Pancreas (tissue), 10 donors: ENCODE measurements around the gene AAMP. TPM values are rescaled to one million over a fixed set of nuclear protein-coding genes. Genes with fewer than 3 reads are reported as not detected.

Experiments
- ATAC-seq, 4 donors: fragments of 200-7000 bp; cut with Tn5 transposase; one replicate each; pipeline versions ENCODE4 v1.8.0 to v1.9.1; 2020; ENCODE audit warnings: mild to moderate bottlenecking in 4 of 4, moderate library complexity in 4 of 4
- DNase-seq, 6 donors: peaks; one replicate each; pipeline ENCODE4 v3.0.0-alpha.2; 2020
- FAIRE-seq: peaks from 2 replicates; lab custom pipeline; 2012; peaks lifted over from hg19 to GRCh38; lab: Jason Lieb, UNC
- H3K27ac ChIP-seq, 4 donors: fragments of 200-600 bp; sonication (generic); 1 replicate in 3 of 4; 2 replicates in 1 of 4; pipeline versions ENCODE4 v1.5.0 to v1.8.0; 2020
- H3K27me3 ChIP-seq, 4 donors: fragments of 200-600 bp; one replicate each; pipeline ENCODE4 v1.8.0; 2021
- H3K36me3 ChIP-seq, 3 donors: fragments of 200-600 bp; sonication (generic) in 1 of 3; one replicate each; pipeline versions ENCODE4 v1.5.0 to v1.8.0; 2020 to 2021
- H3K4me1 ChIP-seq, 3 donors: fragments of 200-600 bp; one replicate each; pipeline ENCODE4 v1.8.0; 2021
- H3K4me3 ChIP-seq, 4 donors: fragments of 200-600 bp; sonication (generic) in 2 of 4; one replicate each; pipeline versions ENCODE4 v1.5.0 to v1.8.0; 2020 to 2021
- H3K9me3 ChIP-seq, 4 donors: fragments of 200-600 bp; one replicate each; pipeline ENCODE4 v1.8.0; 2021
- WGBS, 2 donors: extraction: QIAGEN DNeasy Blood & Tissue Kit; methylation state at CpG; one replicate each; pipeline ENCODE4 v1.1.7; 2013; 5-methylcytosine and 5-hydroxymethylcytosine counted together
- intact Hi-C, 3 donors: fragments of 100-400 bp; cut with DNase I; formaldehyde crosslinking; loops; one replicate each; pipeline versions ENCODE4 v1.11.1 to v1.14.2; 2022
- polyA plus RNA-seq, 2 donors: library from polyadenylated mRNA; stranded (reverse); fragments of 200-250 nt; gene quantifications; one replicate each; pipeline ENCODE4 v1.2.3, GENCODE V29; 2013
- total RNA-seq, 6 donors: library from RNA; stranded (reverse); fragmentation: NEBNext Ultra II Directional in 4 of 6; extraction: Animal tissue kit (Norgen Biotek cat#: 25700) in 4 of 6; gene quantifications; one replicate each; pipeline versions ENCODE4 v1.2.1 to v1.2.4, GENCODE V29; 2021 to 2023
- TF ChIP-seq, protein P1 (sequence below), 4 donors: fragments of 200-600 bp; sonication (generic) in 3 of 4; IDR thresholded peaks; one replicate each; pipeline versions ENCODE4 v1.5.0 to v1.8.0; 2021; ENCODE audit warnings: antibody characterized with exemption in 4 of 4
- donor health status: healthy with polysubstance abuse.
- donor health status: DM: no; HTN: no; CAD: no; lungs with moderate emphysema.
- donor health status: DM: no; HTN: no; CAD: no.
- donor health status: control.
- donor health status: control.
- donor health status: Bipolar disorder and iron deficiency.
- donor health status: DM: yes; HTN: yes; CAD: no.
- donor health status: DM: no; HTN: no; CAD: no.
- donor health status: DM: no; HTN: no; CAD: no.
- donor health status: DM: yes; HTN: yes; CAD: no.

Gene AAMP
- total and polyA plus RNA-seq, 8 donors: 34.0 to 85.5 (median 41.4) TPM

DNA sequence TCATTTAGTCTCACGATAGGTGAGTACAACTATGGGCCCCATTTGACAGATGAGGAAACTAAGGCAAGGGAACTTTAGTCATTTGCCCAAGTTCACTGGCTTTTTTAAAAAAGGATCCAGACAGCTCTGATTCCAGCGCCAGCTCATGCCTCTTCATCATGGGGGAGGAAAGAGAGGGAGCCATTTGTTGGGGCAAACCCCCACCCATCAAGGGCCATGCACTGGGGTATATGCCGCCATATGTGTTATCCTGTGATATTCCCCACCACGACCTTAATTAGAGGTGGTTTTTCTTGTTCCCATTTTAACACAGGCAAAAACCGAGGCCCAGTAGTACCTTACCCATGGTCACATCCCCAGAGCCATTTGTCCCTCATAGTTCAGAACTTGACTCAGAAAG is 9.8 kb downstream of the AAMP start:
- Histone ChIP-seq H3K4me3 (no peak overlapping the region), H3K9me3 (no peaks in the 10 kb centered on the region), H3K27me3 (no peaks in the 10 kb centered on the region), H3K27ac (peak overlapping the region in 2 of 4 donors; percentile 22 to 50), H3K36me3 (peaks cover 0 to 10% (median 7%) of the 10 kb centered on the region in 3 donors), H3K4me1 (peaks cover 0 to 10% (median 0%) of the 10 kb centered on the region in 3 donors)
- ATAC-seq: no peak
- intact Hi-C loops: loop anchor here in 1 of 3 donors (5.0 kb wide), 1 partner anchor 78 kb away; no protein-coding TSS in a partner anchor
- no peak for DNase-seq
- TF ChIP-seq, protein P1, sequence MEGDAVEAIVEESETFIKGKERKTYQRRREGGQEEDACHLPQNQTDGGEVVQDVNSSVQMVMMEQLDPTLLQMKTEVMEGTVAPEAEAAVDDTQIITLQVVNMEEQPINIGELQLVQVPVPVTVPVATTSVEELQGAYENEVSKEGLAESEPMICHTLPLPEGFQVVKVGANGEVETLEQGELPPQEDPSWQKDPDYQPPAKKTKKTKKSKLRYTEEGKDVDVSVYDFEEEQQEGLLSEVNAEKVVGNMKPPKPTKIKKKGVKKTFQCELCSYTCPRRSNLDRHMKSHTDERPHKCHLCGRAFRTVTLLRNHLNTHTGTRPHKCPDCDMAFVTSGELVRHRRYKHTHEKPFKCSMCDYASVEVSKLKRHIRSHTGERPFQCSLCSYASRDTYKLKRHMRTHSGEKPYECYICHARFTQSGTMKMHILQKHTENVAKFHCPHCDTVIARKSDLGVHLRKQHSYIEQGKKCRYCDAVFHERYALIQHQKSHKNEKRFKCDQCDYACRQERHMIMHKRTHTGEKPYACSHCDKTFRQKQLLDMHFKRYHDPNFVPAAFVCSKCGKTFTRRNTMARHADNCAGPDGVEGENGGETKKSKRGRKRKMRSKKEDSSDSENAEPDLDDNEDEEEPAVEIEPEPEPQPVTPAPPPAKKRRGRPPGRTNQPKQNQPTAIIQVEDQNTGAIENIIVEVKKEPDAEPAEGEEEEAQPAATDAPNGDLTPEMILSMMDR (IDR thresholded peaks at IDR 0.05): no peak
- FAIRE-seq: no peak
- WGBS, 2 donors: 76 to 87% methylated on average over 5 of the region's 5 CpGs

DNA sequence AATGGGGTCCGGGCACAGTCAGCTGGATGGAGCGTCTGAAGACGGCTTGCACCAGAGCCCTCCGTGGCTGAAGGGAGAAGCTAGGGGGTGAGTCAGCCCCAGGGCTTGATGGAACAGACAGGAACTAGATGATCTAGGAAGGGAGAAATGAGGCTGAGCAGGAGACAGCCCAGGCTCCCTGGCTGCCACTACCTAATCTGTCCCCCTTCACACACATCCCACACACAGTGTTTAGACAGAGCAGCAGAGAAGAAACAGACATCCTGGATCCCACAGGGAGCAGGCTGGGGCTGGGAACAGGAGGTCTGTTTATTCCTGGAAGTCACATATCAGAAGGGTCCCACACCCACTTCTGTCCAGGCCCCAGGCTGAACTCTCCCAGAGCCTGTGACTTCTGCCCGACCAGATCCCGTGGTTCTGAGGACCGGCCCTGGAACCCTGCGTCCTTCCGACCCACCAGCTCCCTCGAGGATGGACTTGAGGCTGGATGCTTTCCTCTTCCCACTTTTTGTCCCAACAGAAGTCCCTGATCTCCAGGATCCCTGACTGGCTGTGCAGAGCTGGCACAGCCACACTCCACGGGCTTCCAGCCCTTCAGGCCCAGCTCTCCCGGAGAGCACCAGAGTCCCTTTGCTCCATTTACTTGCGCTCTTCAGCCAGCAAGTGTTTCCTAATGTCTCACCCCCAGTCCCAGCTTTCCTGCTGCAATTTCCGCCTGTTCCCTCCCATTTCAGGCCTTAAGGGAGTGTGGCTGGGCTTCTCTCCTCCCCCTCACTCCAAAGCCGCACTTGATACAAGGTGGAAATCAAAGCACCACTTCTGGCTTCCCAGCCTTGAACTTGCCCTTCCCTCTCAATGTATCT is 10.6 kb downstream of the AAMP start:
- TF ChIP-seq, protein P1 (IDR thresholded peaks at IDR 0.05): no peak
- H3K4me3 ChIP-seq: no peak overlapping the region
- intact Hi-C loops: no loop called here
- peak in 3 of 6 donors; percentile 24 to 45 (median 27) for DNase-seq
- peak overlapping the region in 2 of 4 donors; percentile 31 to 50 for H3K27ac ChIP-seq
- WGBS, 2 donors: 73 to 74% methylated on average over 15 of the region's 15 CpGs
- FAIRE-seq: no peak
- H3K4me1 ChIP-seq: peaks cover 0 to 8% (median 0%) of the 10 kb centered on the region in 3 donors
- no peaks in the 10 kb centered on the region for H3K9me3 ChIP-seq
- ATAC-seq: peak in 3 of 4 donors; percentile 24 to 34 (median 26)
- H3K27me3 ChIP-seq: no peaks in the 10 kb centered on the region
- peaks cover 0 to 6% (median 4%) of the 10 kb centered on the region in 3 donors for H3K36me3 ChIP-seq

DNA sequence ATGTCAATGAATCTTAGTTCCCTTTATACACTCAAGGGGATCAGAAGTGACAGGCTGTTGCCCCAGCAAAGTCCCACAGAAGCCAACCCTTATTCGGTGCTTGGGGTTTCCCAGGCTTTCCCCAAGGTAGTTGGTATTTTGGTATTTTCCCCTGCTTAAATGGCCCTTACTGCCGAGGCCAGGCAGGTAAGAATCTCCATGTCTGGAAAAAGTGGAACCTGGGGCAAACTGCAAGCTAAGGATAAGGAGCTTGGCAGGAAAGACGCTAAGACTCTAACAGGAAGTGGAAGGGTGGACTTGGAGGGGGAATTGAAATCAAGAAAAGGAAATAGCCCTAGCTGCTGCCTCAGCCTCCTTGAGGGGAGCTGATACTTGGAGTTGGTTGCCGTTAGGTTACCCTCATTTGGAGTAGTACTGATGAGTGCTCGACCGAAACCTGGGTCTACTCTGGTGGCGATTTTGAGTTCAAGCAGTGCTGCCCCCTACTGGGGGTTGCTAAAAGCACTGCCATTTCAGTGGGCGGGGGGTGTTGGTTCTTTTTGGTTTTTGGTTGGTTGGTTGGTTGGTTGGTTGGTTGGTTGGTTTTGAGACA is 12.5 kb downstream of the AAMP start:
- 32 to 42% methylated on average over 8 of the region's 8 CpGs for WGBS, 2 donors
- TF ChIP-seq, protein P1 (IDR thresholded peaks at IDR 0.05): peak in 3 of 4 donors; percentile 20 to 47 (median 46)
- peak in 2 of 6 donors; percentile 15 to 51 for DNase-seq
- no peaks in the 10 kb centered on the region for H3K9me3 ChIP-seq
- H3K4me1 ChIP-seq: peaks cover 0 to 8% (median 0%) of the 10 kb centered on the region in 3 donors
- peak overlapping the region in 1 of 4 donors; percentile 12 for H3K4me3 ChIP-seq
- intact Hi-C loops: no loop called here
- H3K36me3 ChIP-seq: peaks cover 0 to 23% (median 9%) of the 10 kb centered on the region in 3 donors
- FAIRE-seq: no peak
- H3K27me3 ChIP-seq: no peaks in the 10 kb centered on the region
- peak overlapping the region in 2 of 4 donors; percentile 0 to 17 for H3K27ac ChIP-seq
- peak; percentile 44 to 71 (median 59) for ATAC-seq

DNA sequence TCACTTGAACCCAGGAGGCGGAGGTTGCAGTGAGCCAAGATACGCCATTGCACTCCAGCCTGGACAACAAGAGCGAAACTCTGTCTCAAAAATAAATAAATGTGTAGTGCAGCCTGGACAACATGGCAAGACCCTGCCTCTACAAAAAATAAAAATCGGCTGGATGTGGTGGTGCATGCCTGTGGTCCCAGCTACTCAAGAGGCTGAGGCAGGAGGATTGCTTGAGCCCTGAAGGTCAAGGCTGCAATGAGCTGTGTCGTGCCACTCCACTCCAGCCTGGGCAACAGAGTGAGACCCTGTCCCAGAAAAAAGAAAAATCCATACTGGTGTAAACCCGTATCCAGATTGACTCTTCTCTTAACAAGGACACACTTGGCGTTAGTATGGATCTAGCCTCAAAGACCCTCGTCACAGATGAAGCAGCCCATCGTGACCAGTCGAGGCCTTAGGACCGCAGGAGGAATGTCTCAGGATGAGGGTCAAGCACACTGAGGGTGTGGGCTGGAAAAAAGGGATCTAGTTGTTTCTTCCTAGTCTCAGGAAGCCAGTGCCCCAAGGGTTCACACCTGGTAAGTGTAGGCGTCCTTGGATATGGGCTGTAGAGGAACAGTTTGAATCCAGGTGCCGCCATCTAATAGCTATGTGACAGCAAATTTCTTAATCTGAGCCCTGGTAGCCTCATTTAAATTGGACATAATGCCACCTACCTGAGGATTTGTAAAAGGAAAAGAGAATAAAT is 13.2 kb downstream of the AAMP start:
- intact Hi-C loops: no loop called here
- Histone ChIP-seq H3K9me3 (no peaks in the 10 kb centered on the region), H3K36me3 (peaks cover 0 to 30% (median 14%) of the 10 kb centered on the region in 3 donors), H3K27ac (peak overlapping the region in 2 of 4 donors; percentile 0 to 17), H3K4me1 (peaks cover 0 to 8% (median 0%) of the 10 kb centered on the region in 3 donors), H3K27me3 (no peaks in the 10 kb centered on the region), H3K4me3 (no peak overlapping the region)
- ATAC-seq (no peak), FAIRE-seq (no peak), DNase-seq (no peak)
- TF ChIP-seq, protein P1 (IDR thresholded peaks at IDR 0.05): no peak
- 92 to 94% methylated on average over 13 of the region's 13 CpGs for WGBS, 2 donors
